ENCODE data around the gene VPS13D. TPM values are rescaled to one million over a fixed set of nuclear protein-coding genes. Genes with fewer than 3 reads are reported as not detected.
A peak's percentile ranks its signal among the peaks of the same experiment; 100 is the strongest.

The VPS13D gene
- total and polyA plus RNA-seq, 2 donors from 2014 or later, result 19.4 to 75.8 TPM

GRCh38 chr1:12249748-12250147 lies 19.9 kb downstream of the VPS13D start:
- no peak for FAIRE-seq
- intact Hi-C loops (cut with DNase I), result no loop called here

GRCh38 chr1:12251442-12251841 lies 21.6 kb downstream of the VPS13D start:
- peaks cover 15 to 52% (median 31%) of the 10 kb centered on the region in 3 donors for H3K36me3 ChIP-seq (ENCODE audit: control insufficient read depth in 2 of 3, insufficient read depth in 3 of 3, low read length in 3 of 3)
- no peaks in the 10 kb centered on the region for H3K4me1 ChIP-seq (ENCODE audit: control insufficient read depth in 2 of 3, insufficient read depth in 2 of 3, low read depth in 1 of 3, low read length in 3 of 3)
- intact Hi-C loops (cut with DNase I), result no loop called here
- H3K9me3 ChIP-seq (ENCODE audit: control insufficient read depth in 2 of 3, insufficient read depth in 1 of 3, low read length in 3 of 3), result no peaks in the 10 kb centered on the region
- no peak for FAIRE-seq
- H3K4me3 ChIP-seq (ENCODE audit: low read length in 3 of 3), result no peak overlapping the region
- no peak overlapping the region for H3K9ac ChIP-seq (ENCODE audit: low read length in 3 of 3)
- peak in 1 of 5 donors; percentile 10 for DNase-seq
- no peak overlapping the region for H3K27ac ChIP-seq (ENCODE audit: low read depth in 2 of 2, low read length in 2 of 2)
- no peaks in the 10 kb centered on the region for H3K27me3 ChIP-seq (ENCODE audit: control insufficient read depth, insufficient read depth, low read length)
- TF ChIP-seq, protein P1, sequence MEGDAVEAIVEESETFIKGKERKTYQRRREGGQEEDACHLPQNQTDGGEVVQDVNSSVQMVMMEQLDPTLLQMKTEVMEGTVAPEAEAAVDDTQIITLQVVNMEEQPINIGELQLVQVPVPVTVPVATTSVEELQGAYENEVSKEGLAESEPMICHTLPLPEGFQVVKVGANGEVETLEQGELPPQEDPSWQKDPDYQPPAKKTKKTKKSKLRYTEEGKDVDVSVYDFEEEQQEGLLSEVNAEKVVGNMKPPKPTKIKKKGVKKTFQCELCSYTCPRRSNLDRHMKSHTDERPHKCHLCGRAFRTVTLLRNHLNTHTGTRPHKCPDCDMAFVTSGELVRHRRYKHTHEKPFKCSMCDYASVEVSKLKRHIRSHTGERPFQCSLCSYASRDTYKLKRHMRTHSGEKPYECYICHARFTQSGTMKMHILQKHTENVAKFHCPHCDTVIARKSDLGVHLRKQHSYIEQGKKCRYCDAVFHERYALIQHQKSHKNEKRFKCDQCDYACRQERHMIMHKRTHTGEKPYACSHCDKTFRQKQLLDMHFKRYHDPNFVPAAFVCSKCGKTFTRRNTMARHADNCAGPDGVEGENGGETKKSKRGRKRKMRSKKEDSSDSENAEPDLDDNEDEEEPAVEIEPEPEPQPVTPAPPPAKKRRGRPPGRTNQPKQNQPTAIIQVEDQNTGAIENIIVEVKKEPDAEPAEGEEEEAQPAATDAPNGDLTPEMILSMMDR (IDR thresholded peaks at IDR 0.05; ENCODE audit: borderline replicate concordance, extremely low read depth, insufficient read depth), result no peak

More at GRCh38 chr1:12249748-12250147, 19.9 kb downstream of the VPS13D start:
- Histone ChIP-seq H3K4me1 (ENCODE audit: control insufficient read depth in 2 of 3, insufficient read depth in 2 of 3, low read depth in 1 of 3, low read length in 3 of 3) (peaks cover 0 to 5% (median 0%) of the 10 kb centered on the region in 3 donors), H3K27ac (ENCODE audit: low read depth in 2 of 2, low read length in 2 of 2) (no peak overlapping the region), H3K36me3 (ENCODE audit: control insufficient read depth in 2 of 3, insufficient read depth in 3 of 3, low read length in 3 of 3) (peaks cover 13 to 57% (median 32%) of the 10 kb centered on the region in 3 donors), H3K4me3 (ENCODE audit: low read length in 3 of 3) (no peak overlapping the region), H3K27me3 (ENCODE audit: control insufficient read depth, insufficient read depth, low read length) (no peaks in the 10 kb centered on the region), H3K9ac (ENCODE audit: low read length in 3 of 3) (no peak overlapping the region), H3K9me3 (ENCODE audit: control insufficient read depth in 2 of 3, insufficient read depth in 1 of 3, low read length in 3 of 3) (no peaks in the 10 kb centered on the region)
- no peak for DNase-seq
- TF ChIP-seq, protein P1 (IDR thresholded peaks at IDR 0.05; ENCODE audit: borderline replicate concordance, extremely low read depth, insufficient read depth), result no peak

- no peaks in the 10 kb centered on the region for H3K27me3 ChIP-seq (ENCODE audit: control insufficient read depth, insufficient read depth, low read length)
- H3K36me3 ChIP-seq (ENCODE audit: control insufficient read depth in 2 of 3, insufficient read depth in 3 of 3, low read length in 3 of 3), result peaks cover 9 to 67% (median 35%) of the 10 kb centered on the region in 3 donors
- TF ChIP-seq, protein P1 (IDR thresholded peaks at IDR 0.05; ENCODE audit: borderline replicate concordance, extremely low read depth, insufficient read depth), result no peak
- DNase-seq (peak in 1 of 5 donors; percentile 17), FAIRE-seq (no peak)
- no peaks in the 10 kb centered on the region for H3K4me1 ChIP-seq (ENCODE audit: control insufficient read depth in 2 of 3, insufficient read depth in 2 of 3, low read depth in 1 of 3, low read length in 3 of 3)
- no peak overlapping the region for H3K27ac ChIP-seq (ENCODE audit: low read depth in 2 of 2, low read length in 2 of 2)
- H3K4me3 ChIP-seq (ENCODE audit: low read length in 3 of 3), result no peak overlapping the region
- intact Hi-C loops (cut with DNase I), result no loop called here
- no peak overlapping the region for H3K9ac ChIP-seq (ENCODE audit: low read length in 3 of 3)
- no peaks in the 10 kb centered on the region for H3K9me3 ChIP-seq (ENCODE audit: control insufficient read depth in 2 of 3, insufficient read depth in 1 of 3, low read length in 3 of 3)
Measured at GRCh38 chr1:12255913-12256312, 26.1 kb downstream of the VPS13D start.

- DNase-seq, result no peak
- H3K36me3 ChIP-seq (ENCODE audit: control insufficient read depth in 2 of 3, insufficient read depth in 3 of 3, low read length in 3 of 3), result peaks cover 15 to 71% (median 46%) of the 10 kb centered on the region in 3 donors
- no peaks in the 10 kb centered on the region for H3K4me1 ChIP-seq (ENCODE audit: control insufficient read depth in 2 of 3, insufficient read depth in 2 of 3, low read depth in 1 of 3, low read length in 3 of 3)
- intact Hi-C loops (cut with DNase I), result no loop called here
- H3K27ac ChIP-seq (ENCODE audit: low read depth in 2 of 2, low read length in 2 of 2), result no peak overlapping the region
- no peak for FAIRE-seq
- no peak overlapping the region for H3K9ac ChIP-seq (ENCODE audit: low read length in 3 of 3)
- no peaks in the 10 kb centered on the region for H3K27me3 ChIP-seq (ENCODE audit: control insufficient read depth, insufficient read depth, low read length)
- TF ChIP-seq, protein P1 (IDR thresholded peaks at IDR 0.05; ENCODE audit: borderline replicate concordance, extremely low read depth, insufficient read depth), result no peak
- H3K4me3 ChIP-seq (ENCODE audit: low read length in 3 of 3), result no peak overlapping the region
- no peaks in the 10 kb centered on the region for H3K9me3 ChIP-seq (ENCODE audit: control insufficient read depth in 2 of 3, insufficient read depth in 1 of 3, low read length in 3 of 3)
Measured at GRCh38 chr1:12258272-12258671, 28.4 kb downstream of the VPS13D start.

All from kidney (tissue), 14 donors.